Measurements from ENCODE around the gene STARD8.

The STARD8 gene

GRCh38 chrX:68754406-68754805, 106.9 kb downstream of the STARD8 start:
- no peak for DNase-seq

DNA sequence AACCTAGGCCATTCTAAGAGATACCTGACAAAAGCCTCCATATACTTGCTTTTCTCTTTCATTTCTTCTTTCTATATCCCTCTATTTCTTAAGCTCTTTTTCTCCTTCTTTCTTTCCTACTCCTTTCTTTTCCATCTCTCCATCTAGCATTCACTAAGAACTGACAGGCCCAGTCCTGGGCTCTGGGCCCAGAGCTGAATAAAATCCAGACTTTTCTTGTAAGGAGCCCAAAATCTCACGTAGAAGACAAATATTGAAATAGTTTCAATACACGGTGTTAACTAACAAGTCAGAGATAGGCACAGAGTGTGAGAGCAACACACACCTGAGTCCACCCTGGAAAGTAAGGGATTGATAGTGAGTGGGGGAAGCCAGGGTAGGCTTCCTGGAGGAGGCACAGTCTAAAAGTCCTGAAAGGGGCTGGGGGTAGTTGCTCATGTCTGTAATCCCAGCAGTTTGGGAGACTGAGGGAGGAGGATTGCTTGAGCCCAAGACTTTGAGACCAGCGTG, 108.2 kb downstream of the STARD8 start:
- no peak for DNase-seq

- no peak for DNase-seq
Observed at GRCh38 chrX:68757331-68757730, 109.9 kb downstream of the STARD8 start.

- DNase-seq, result no peak
Observed at GRCh38 chrX:68757731-68758130, 110.3 kb downstream of the STARD8 start.

DNA sequence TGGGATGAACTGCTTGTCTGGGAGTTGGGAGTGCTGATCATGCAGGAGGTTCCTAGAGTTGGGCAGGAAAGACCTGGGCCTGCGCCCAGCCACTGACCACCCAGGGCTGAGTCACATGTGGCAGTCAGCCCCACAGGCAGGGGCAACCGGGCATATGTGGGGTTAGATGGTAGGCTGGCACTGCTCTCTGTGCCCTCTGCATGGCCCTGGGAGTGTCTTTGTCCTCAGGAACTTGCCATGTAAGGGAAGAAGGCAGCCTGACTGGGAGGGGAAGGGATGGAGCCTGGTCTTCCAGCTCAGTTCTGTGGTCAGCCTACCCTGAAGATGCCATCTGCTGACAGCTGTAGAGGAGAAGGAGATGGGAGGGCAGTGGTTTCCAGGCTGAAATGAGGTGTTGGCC, 111.2 kb downstream of the STARD8 start:
- no peak for DNase-seq

DNA sequence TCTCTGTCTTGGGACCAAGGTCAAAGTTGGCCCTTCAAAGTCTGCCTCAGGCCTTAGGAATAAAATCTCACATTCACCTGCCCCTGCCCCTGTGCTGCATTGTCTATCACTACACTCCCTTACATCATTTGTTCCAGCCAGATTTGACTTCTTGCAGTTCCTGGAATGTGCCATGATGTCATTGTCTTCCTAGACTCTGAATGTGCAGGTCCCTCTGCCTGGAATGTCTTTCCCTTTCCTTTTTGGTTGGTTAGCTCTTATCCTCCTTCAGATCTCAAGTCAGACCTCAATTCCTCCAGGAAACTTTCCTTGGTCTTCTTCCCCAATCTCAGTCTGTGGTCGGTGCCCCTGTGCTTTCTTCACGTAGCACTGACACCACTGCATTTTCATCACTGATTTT, 113.6 kb downstream of the STARD8 start:
- DNase-seq, result no peak

DNA sequence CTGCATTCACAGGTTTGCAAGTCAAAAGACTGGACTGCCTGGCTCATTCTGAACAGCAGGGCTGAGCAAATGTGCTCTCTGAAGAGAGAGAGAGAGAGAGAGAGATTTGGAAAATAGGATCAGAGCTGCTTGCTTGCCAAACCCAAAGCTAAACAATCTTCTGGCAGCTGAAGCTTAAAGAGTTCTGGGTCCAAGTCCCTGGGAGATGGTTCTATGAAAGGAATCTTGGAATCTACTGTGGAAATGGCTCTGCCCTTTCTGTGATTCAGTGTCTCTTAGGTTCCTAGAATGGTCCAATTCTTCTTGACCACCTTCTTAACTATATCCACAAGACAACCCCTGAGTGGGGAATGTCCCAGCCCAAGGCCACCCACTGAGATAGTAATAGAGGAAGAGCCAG, 115.3 kb downstream of the STARD8 start:
- DNase-seq, result no peak

GRCh38 chrX:68763481-68763880, 116.0 kb downstream of the STARD8 start:
- DNase-seq, result no peak
